Right hindlimb (tissue), 1 donor: ENCODE measurements around the gene SLC25A12.
A peak's percentile ranks its signal among the peaks of the same experiment; 100 is the strongest.

Experiments used
- DNase-seq: peaks from one replicate; pipeline ENCODE4 v3.0.0-alpha.2; 2018

SLC25A12 gene

GRCh38 chr2:171883275-171883893 lies 10.7 kb downstream of the SLC25A12 start:
- DNase-seq, result no peak

- DNase-seq, result no peak
Observed at GRCh38 chr2:171882089-171882769, 11.8 kb downstream of the SLC25A12 start.

GRCh38 chr2:171880774-171881173 lies 13.3 kb downstream of the SLC25A12 start:
- DNase-seq, result no peak

DNA sequence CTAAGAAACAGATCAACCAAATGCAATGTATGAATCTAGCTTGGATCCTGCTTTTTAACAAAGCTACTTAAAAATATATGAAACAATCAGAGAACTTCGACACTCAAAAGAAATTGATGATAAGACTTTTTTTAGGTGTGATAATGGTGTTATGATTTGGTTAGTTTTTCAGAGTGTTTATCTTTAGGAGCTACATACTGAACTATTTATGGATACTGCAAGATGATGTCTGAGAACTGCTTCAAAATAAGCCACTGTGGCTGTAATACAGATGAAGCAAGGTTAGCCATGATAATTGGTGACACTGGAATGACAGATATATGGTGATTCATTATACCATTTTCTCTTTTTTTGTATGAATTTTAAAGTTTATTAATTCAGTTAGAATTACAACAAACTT lies 14.2 kb downstream of the SLC25A12 start:
- no peak for DNase-seq

GRCh38 chr2:171878481-171878993 lies 15.5 kb downstream of the SLC25A12 start:
- peak; percentile 19 for DNase-seq

- no peak for DNase-seq
Observed at GRCh38 chr2:171874963-171875362, 19.1 kb downstream of the SLC25A12 start.

DNA sequence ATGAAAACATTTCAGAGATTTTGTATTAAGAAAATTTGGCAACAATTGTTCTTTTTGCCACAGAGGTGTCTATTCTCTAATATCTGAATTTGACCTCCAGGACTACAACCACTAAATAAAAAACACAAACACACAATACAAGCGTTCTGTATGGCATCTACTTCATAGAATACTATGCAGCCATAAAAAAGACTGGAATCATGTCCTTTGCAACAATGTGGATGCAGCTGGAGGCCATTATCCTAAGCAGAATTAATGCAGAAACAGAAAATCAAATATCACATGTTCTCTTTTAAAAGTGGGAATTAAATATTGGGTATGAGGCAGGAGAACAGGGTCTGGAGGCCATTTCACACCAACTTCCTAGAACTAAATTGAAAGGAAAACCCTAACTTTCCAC lies 19.5 kb downstream of the SLC25A12 start:
- no peak for DNase-seq

DNA sequence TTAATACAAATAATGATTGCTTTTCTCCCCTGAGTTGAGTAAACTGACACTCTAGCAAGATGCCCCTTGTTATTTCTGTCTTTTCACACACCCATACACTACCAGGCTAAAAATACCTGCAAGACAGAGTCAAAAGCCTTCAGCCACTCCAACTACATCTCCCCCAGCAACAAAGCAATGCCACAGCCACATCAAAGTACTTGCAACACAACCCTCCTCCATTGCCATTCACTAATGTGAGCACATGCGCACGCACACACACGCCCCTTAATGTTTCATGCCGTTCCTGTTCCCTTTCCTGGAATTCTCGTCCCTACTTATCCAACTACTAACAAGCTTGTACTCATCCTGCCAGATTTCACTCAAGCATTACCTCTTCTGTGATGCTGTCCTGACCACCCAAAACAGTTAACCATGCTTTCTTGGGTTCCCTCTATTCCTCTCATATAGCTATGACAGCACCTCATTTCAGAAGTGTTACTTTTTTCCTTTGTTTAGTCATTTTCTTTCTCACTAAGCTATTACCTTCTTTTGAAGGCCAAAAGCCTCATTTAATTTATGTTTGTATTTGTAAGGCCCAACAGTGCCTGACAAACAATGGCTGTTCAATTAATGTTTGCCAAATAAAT lies 29.6 kb downstream of the SLC25A12 start:
- DNase-seq, result no peak

DNA sequence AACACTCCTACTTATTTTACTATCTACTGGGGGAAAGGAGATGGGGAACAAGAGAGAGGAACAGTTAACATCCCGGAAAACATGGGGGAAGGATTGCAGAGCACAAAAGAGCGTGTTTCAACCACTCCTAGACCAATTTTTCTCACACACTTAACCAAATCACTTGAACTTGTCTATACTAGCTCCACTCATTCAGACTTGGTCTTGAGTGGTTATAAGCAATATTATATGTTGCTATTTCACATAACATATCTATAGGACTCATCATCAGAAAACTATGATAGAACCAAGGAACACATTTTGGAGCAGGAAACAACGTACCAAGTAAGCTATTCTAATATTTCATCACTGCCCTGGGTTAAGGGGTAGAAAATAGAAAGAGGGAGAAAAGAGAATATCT lies 31.5 kb downstream of the SLC25A12 start:
- DNase-seq, result no peak

DNA sequence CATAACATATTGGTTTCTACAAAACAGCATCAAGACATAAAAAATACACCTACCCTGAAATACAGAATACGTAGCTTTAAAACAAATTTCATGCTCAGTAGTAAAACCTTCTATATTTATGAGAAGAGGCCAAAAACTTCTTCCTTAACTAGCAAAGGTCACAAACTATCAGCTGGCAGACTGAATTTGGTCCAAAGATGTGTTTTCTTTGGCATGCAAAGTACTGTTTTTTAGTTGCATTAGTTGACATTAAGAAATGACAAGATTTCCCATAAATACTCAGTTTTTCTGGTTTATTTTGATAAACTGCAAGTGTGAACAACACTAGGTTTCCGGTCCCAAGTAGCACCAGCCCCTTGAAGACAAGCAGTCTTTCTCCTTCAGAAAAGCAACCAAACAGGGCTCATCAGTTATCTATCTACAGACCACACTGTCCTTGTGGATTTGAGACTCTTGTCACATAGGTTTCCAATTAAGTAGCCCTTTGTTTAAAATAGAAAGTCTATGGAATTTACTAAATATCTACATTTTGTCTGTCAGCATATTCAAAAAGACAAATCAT lies 35.6 kb downstream of the SLC25A12 start:
- no peak for DNase-seq

- no peak for DNase-seq
Observed at GRCh38 chr2:171855401-171855800, 38.6 kb downstream of the SLC25A12 start.

GRCh38 chr2:171852366-171852888 lies 41.6 kb downstream of the SLC25A12 start:
- no peak for DNase-seq

- DNase-seq, result no peak
Observed at GRCh38 chr2:171847627-171848026, 46.4 kb downstream of the SLC25A12 start.

GRCh38 chr2:171846894-171847293 lies 47.1 kb downstream of the SLC25A12 start:
- no peak for DNase-seq

DNA sequence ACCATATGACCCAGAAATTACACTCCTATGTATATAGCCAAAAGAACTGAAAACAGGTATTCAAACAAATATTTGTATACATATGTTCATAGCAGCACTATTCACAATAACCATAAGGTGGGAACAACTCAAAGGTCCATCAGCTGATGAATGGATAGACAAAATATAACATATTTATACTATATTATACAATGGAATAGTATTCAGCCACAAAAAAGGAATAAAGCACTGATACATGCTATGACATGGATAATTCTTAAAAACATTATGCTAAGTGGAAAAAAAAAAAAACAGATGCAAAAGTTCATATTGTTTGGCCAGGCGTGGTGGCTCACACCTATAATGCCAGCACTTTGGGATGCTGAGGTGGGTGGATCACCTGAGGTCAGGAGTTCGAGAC lies 52.0 kb downstream of the SLC25A12 start:
- DNase-seq, result no peak

DNA sequence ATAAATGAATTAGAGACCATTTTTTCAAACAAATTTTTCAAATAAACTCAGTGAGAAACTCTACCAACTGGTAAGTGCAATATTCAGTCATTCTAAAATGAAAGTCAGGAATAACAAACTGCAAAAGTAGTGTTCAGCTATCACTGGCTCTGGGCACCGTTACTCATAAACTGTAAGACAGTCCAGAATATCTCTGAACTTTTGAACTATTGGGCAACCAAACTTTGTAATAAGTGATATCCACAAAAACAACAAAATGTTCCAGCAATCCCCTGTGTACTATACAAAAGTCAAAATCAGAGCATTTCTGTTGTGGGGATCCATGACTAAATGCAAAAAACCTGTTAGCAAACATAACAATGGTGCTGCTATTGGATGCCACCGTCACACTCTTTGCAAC lies 56.3 kb downstream of the SLC25A12 start:
- DNase-seq, result no peak

- DNase-seq, result no peak
Observed at GRCh38 chr2:171836146-171836910, 57.7 kb downstream of the SLC25A12 start.

- no peak for DNase-seq
Observed at GRCh38 chr2:171835386-171835785, 58.7 kb downstream of the SLC25A12 start.

- no peak for DNase-seq
Observed at GRCh38 chr2:171834286-171834685, 59.8 kb downstream of the SLC25A12 start.

- no peak for DNase-seq
Observed at GRCh38 chr2:171832489-171832888, 61.6 kb downstream of the SLC25A12 start.

- DNase-seq, result no peak
Observed at GRCh38 chr2:171830039-171830438, 64.0 kb downstream of the SLC25A12 start.

DNA sequence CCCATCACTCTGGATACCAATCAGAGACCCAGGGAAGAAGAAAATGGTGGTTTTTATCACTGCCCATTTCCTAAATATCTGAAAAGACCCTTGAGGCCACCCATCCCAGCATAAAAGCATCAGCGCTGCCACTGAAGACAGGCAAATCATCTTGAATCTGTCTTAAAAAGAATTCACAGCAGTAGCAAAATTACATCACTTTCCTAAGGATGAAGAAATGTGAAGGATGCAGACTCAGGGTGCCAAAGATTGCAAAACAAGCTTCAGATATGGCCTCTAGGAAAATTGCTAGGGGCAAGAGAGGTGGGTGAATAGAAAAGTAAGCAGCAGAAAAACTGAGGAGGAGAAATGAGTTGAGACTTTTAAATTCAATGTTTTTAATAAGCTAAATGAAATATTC lies 70.0 kb downstream of the SLC25A12 start:
- DNase-seq, result no peak
